SK-N-SH (cell line): Measurements from ENCODE around the gene DRD2. TPM values are rescaled to one million over a fixed set of nuclear protein-coding genes. Genes with fewer than 3 reads are reported as not detected.

Source experiments
- CTCF ChIA-PET: fragments of 300-600, 350-600 bp; formaldehyde crosslinking; extraction: SDS; loops from one replicate; lab custom pipeline; 2021; lab: Yijun Ruan, JAX
- POLR2A ChIA-PET: fragments of 350-600 bp; sonication (Branson Sonifier 250); formaldehyde crosslinking; extraction: SDS; loops from one replicate; lab custom pipeline; 2020; ENCODE audit warnings: antibody characterized with exemption, inconsistent platforms; lab: Yijun Ruan, JAX
- DNase-seq: peaks from one replicate; pipeline ENCODE4 v3.0.0; 2012
- H2AFZ ChIP-seq: fragments of 200-600 bp; sonication (generic); 2 replicates; pipeline ENCODE4 v1.8.1; 2016; ENCODE audit warnings: antibody characterized with exemption, mild to moderate bottlenecking, low read depth
- H3F3A ChIP-seq: fragments of 200-600 bp; sonication (generic); replicated peaks from 2 replicates; pipeline ENCODE3; 2016; ENCODE audit warnings: antibody characterized with exemption, mild to moderate bottlenecking; ENCODE audit not compliant: insufficient read depth
- H3K27ac ChIP-seq, 2 experiments: fragments of 200-500 bp in 1 of 2; fragments of 200-600 bp in 1 of 2; sonication (Bioruptor generic) in 1 of 2; sonication (generic), shearing (Covaris generic) in 1 of 2; 2 replicates each; pipeline versions ENCODE4 v1.5.1 to v1.6.1; 2014 to 2016; ENCODE audit warnings: low read depth in 2 of 2, inconsistent platforms in 1 of 2, low read length in 1 of 2, mild to moderate bottlenecking in 1 of 2, mixed read lengths in 1 of 2
- H3K27me3 ChIP-seq: fragments of 200-600 bp; sonication (generic), shearing (Covaris generic); 2 replicates; pipeline ENCODE4 v1.6.1; 2016; ENCODE audit warnings: mixed run types; ENCODE audit not compliant: insufficient read depth
- H3K36me3 ChIP-seq, 2 experiments: fragments of 200-500 bp in 1 of 2; fragments of 200-600 bp in 1 of 2; sonication (Bioruptor generic) in 1 of 2; sonication (generic) in 1 of 2; replicated peaks in 1 of 2; 2 replicates each; pipeline versions ENCODE3 to v1.5.1; 2014 to 2016; ENCODE audit warnings: low read length in 1 of 2, mild to moderate bottlenecking in 1 of 2; ENCODE audit not compliant: insufficient read depth in 2 of 2, control insufficient read depth in 1 of 2
- H3K4me1 ChIP-seq, 2 experiments: fragments of 200-500 bp in 1 of 2; fragments of 200-600 bp in 1 of 2; sonication (Bioruptor generic) in 1 of 2; sonication (generic), shearing (Covaris generic) in 1 of 2; 2 replicates each; pipeline versions ENCODE4 v1.5.1 to v1.6.1; 2014 to 2016; ENCODE audit warnings: low read depth in 1 of 2, low read length in 1 of 2, mixed run types in 1 of 2; ENCODE audit not compliant: insufficient read depth in 2 of 2, control insufficient read depth in 1 of 2
- H3K4me2 ChIP-seq: fragments of 200-600 bp; sonication (generic), shearing (Covaris generic); 2 replicates; pipeline ENCODE4 v1.6.1; 2017; ENCODE audit warnings: mixed run types
- H3K4me3 ChIP-seq, 2 experiments: fragments of 200-500 bp in 1 of 2; fragments of 200-600 bp in 1 of 2; sonication (Bioruptor generic) in 1 of 2; sonication (generic), shearing (Covaris generic) in 1 of 2; 2 replicates each; pipeline versions ENCODE4 v1.5.1 to v1.8.1; 2014 to 2016; ENCODE audit warnings: low read depth in 2 of 2, inconsistent platforms in 1 of 2, low read length in 1 of 2, mild to moderate bottlenecking in 1 of 2, mixed read lengths in 1 of 2, moderate library complexity in 1 of 2
- H3K79me2 ChIP-seq: fragments of 200-600 bp; sonication (generic); 2 replicates; pipeline ENCODE4 v1.8.1; 2017; ENCODE audit warnings: mild to moderate bottlenecking; ENCODE audit not compliant: insufficient read depth
- H3K9ac ChIP-seq: fragments of 200-600 bp; sonication (generic); 2 replicates; pipeline ENCODE4 v1.6.1; 2017; ENCODE audit warnings: mixed run types
- H3K9me2 ChIP-seq: fragments of 200-600 bp; sonication (generic); 2 replicates; pipeline ENCODE4 v1.6.1; 2017; ENCODE audit warnings: mixed run types
- H3K9me3 ChIP-seq: fragments of 200-600 bp; sonication (generic); 2 replicates; pipeline ENCODE4 v1.6.1; 2017; ENCODE audit warnings: mixed run types, mild to moderate bottlenecking, moderate library complexity
- H4K20me1 ChIP-seq: fragments of 200-600 bp; sonication (generic); 2 replicates; pipeline ENCODE4 v1.6.1; 2017; ENCODE audit warnings: mild to moderate bottlenecking, mixed run types; ENCODE audit not compliant: insufficient read depth
- CHD2 ChIP-seq: fragments of 150-350 bp; IDR thresholded peaks from 2 replicates; pipeline ENCODE4 v1.6.1; 2018; ENCODE audit warnings: low read length; ENCODE audit not compliant: partially characterized antibody
- EP300 ChIP-seq, 2 experiments: IDR thresholded peaks; 2 replicates each; pipeline versions ENCODE4 v1.4.0 to v1.6.1; 2012; ENCODE audit warnings: borderline replicate concordance in 1 of 2, low read depth in 1 of 2, low read length in 1 of 2
- EZH2phosphoT487 ChIP-seq: fragments of 200-600 bp; sonication (generic); IDR thresholded peaks from 2 replicates; pipeline ENCODE4 v1.6.1; 2017; ENCODE audit warnings: low read depth, mixed run types, mild to moderate bottlenecking, antibody characterized with exemption, moderate library complexity, borderline replicate concordance
- FOSL2 ChIP-seq: IDR thresholded peaks from 2 replicates; pipeline ENCODE4 v1.4.0; 2012; ENCODE audit warnings: low read depth, mild to moderate bottlenecking, moderate library complexity, borderline replicate concordance
- FOXJ3 ChIP-seq: sonication (generic); formaldehyde crosslinking; IDR thresholded peaks from 2 replicates; pipeline ENCODE4 v1.5.1; 2020; ENCODE audit warnings: mild to moderate bottlenecking, missing genetic modification reagents
- FOXM1 ChIP-seq: IDR thresholded peaks from 2 replicates; pipeline ENCODE4 v1.4.0; 2012; ENCODE audit warnings: low read depth, mild to moderate bottlenecking
- GATA2 ChIP-seq: sonication (generic); formaldehyde crosslinking; IDR thresholded peaks from 2 replicates; pipeline ENCODE4 v1.5.0; 2020; ENCODE audit warnings: mild to moderate bottlenecking, missing genetic modification reagents
- JUND ChIP-seq: IDR thresholded peaks from 2 replicates; pipeline ENCODE4 v1.4.0; 2012
- MEF2A ChIP-seq: IDR thresholded peaks from 2 replicates; pipeline ENCODE4 v1.4.0; 2012; ENCODE audit warnings: low read depth, borderline replicate concordance
- MXI1 ChIP-seq: IDR thresholded peaks from 2 replicates; pipeline ENCODE4 v1.6.1; 2012; ENCODE audit warnings: mild to moderate bottlenecking, low read depth, low read length, improper control_type of control experiment
- NFIC ChIP-seq: IDR thresholded peaks from 2 replicates; pipeline ENCODE4 v1.4.0; 2012; ENCODE audit warnings: borderline replicate concordance
- NRF1 ChIP-seq: IDR thresholded peaks from 2 replicates; pipeline ENCODE4 v1.6.1; 2012; ENCODE audit warnings: low read depth, mild to moderate bottlenecking, low read length
- POLR2AphosphoS5 ChIP-seq: IDR thresholded peaks from 2 replicates; pipeline ENCODE4 v1.6.1; 2012; ENCODE audit warnings: low read depth, low read length
- RAD21 ChIP-seq: IDR thresholded peaks from 2 replicates; pipeline ENCODE4 v1.6.1; 2012; ENCODE audit warnings: mild to moderate bottlenecking, low read length
- RCOR1 ChIP-seq: fragments of 150-350 bp; IDR thresholded peaks from 2 replicates; pipeline ENCODE4 v1.6.1; 2017; ENCODE audit warnings: antibody characterized with exemption, low read length
- RFX5 ChIP-seq: IDR thresholded peaks from 2 replicates; pipeline ENCODE4 v1.6.1; 2012; ENCODE audit warnings: mild to moderate bottlenecking, improper control_type of control experiment, low read length
- RXRA ChIP-seq: IDR thresholded peaks from 2 replicates; pipeline ENCODE4 v1.4.0; 2012; ENCODE audit warnings: low read depth, mild to moderate bottlenecking, borderline replicate concordance
- SIN3A ChIP-seq: IDR thresholded peaks from 2 replicates; pipeline ENCODE4 v1.6.1; 2012; ENCODE audit warnings: low read depth, mild to moderate bottlenecking, low read length, moderate library complexity, borderline replicate concordance
- SMC3 ChIP-seq: IDR thresholded peaks from 2 replicates; pipeline ENCODE4 v1.6.1; 2012; ENCODE audit warnings: low read depth, low read length, improper control_type of control experiment
- TAF1 ChIP-seq: IDR thresholded peaks from 2 replicates; pipeline ENCODE4 v1.6.1; 2012; ENCODE audit warnings: low read depth, mild to moderate bottlenecking, low read length, moderate library complexity, borderline replicate concordance
- TCF12 ChIP-seq: IDR thresholded peaks from 2 replicates; pipeline ENCODE4 v1.4.0; 2012
- TEAD4 ChIP-seq: IDR thresholded peaks from 2 replicates; pipeline ENCODE4 v1.4.0; 2012; ENCODE audit warnings: mild to moderate bottlenecking, borderline replicate concordance; ENCODE audit not compliant: insufficient read depth
- YY1 ChIP-seq: IDR thresholded peaks from 2 replicates; pipeline ENCODE4 v1.4.0; 2012; ENCODE audit warnings: low read depth, mild to moderate bottlenecking
- WGBS: methylation state at CpG from one replicate; pipeline ENCODE4 v1.1.6; 2017; ENCODE audit warnings: low lambda C conversion rate; 5-methylcytosine and 5-hydroxymethylcytosine counted together
- polyA plus RNA-seq, 3 experiments: library from polyadenylated mRNA; depleted of rRNA; stranded (reverse); fragments of >200 nt; gene quantifications; 2 replicates each; pipeline ENCODE4 v1.2.3, GENCODE V29; 2012
- TF ChIP-seq, protein P1 (sequence below): fragments of 200-600 bp; sonication (generic); IDR thresholded peaks from 2 replicates; pipeline ENCODE4 v1.6.1; 2017; ENCODE audit warnings: antibody characterized with exemption, mild to moderate bottlenecking, moderate library complexity
- TF ChIP-seq, protein P2 (sequence below): IDR thresholded peaks from 2 replicates; pipeline ENCODE4; 2012
- TF ChIP-seq, protein P3 (sequence below): IDR thresholded peaks from 2 replicates; pipeline ENCODE4 v1.6.1; 2012; ENCODE audit warnings: mild to moderate bottlenecking, low read depth, low read length, moderate library complexity
- TF ChIP-seq, protein P4 (sequence below): fragments of 150-350 bp; IDR thresholded peaks from 2 replicates; pipeline ENCODE4 v1.6.1; 2016; ENCODE audit warnings: mild to moderate bottlenecking, low read depth, low read length

Gene DRD2
- polyA plus RNA-seq, 1 of the 3 experiments (the other 2 are of a cell fraction): 0.10 TPM

DNA sequence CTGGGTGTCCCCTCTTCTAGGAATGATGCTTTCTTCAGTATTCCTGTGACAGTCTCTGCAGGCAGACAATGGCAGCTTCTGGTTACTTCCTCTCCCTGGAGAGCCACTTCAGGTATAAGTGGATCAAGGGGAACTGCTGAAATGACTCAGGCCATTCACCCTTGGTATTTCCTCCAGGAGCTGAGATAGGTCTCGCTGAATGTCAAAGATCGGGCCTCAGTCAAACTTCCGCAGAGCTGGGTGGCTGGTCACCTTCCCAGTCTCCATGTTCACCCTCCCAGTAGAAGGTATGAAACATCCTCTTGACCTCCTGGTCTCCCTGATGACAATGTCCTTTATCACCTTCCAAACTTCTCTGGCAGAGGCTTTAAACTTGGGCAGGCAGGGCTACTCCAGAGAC, 89.4 kb downstream of the DRD2 start (continued):
- TF ChIP-seq MEF2A (no peak), RXRA (no peak)

DNA sequence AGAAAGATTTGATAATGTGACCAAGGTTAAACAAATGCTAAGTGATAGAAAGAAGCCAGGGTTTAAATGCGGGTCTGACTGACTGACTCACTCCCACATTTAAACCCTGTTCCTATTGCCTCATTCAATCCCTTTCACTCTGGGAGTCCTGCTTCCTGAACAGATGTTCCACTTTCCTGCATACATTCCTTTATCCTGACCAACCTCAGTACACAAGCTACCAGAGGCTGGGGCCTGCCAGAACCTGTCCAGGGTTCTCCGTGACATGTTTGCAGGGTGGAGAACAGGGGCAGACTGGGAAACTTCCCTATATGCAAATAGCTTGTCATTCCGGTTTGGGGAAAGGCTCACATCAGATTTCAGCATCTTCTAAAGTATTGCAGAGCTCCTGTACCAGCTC, 90.6 kb downstream of the DRD2 start:
- no peaks in the 10 kb centered on the region for H3K4me1 ChIP-seq
- no peak for DNase-seq
- no peak overlapping the region for H3K4me2 ChIP-seq
- no peak overlapping the region for H2AFZ ChIP-seq
- H3K27me3 ChIP-seq: no peaks in the 10 kb centered on the region
- no peaks in the 10 kb centered on the region for H3K79me2 ChIP-seq
- no peak overlapping the region for H3K27ac ChIP-seq
- no peaks in the 10 kb centered on the region for H3K36me3 ChIP-seq
- peaks cover 3% of the 10 kb centered on the region for H3F3A ChIP-seq
- no peaks in the 10 kb centered on the region for H3K9me3 ChIP-seq
- 21% methylated on average over 3 of the region's 3 CpGs for WGBS
- H4K20me1 ChIP-seq: no peaks in the 10 kb centered on the region
- no peaks in the 10 kb centered on the region for H3K9me2 ChIP-seq
- ChIA-PET CTCF (interaction anchor here (0.9 to 1.5 kb wide), 4 partner anchors 13 to 346 kb away, joined by 3 to 4 read pairs (median 3); no protein-coding TSS in a partner anchor), POLR2A (no interaction called here)
- H3K9ac ChIP-seq: no peak overlapping the region
- H3K4me3 ChIP-seq: no peak overlapping the region
- TF ChIP-seq, protein P1, sequence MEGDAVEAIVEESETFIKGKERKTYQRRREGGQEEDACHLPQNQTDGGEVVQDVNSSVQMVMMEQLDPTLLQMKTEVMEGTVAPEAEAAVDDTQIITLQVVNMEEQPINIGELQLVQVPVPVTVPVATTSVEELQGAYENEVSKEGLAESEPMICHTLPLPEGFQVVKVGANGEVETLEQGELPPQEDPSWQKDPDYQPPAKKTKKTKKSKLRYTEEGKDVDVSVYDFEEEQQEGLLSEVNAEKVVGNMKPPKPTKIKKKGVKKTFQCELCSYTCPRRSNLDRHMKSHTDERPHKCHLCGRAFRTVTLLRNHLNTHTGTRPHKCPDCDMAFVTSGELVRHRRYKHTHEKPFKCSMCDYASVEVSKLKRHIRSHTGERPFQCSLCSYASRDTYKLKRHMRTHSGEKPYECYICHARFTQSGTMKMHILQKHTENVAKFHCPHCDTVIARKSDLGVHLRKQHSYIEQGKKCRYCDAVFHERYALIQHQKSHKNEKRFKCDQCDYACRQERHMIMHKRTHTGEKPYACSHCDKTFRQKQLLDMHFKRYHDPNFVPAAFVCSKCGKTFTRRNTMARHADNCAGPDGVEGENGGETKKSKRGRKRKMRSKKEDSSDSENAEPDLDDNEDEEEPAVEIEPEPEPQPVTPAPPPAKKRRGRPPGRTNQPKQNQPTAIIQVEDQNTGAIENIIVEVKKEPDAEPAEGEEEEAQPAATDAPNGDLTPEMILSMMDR: no peak
- TF ChIP-seq TEAD4: no peak
- TF ChIP-seq EZH2phosphoT487: no peak
- TF ChIP-seq GATA2 (CRISPR knock-in tag): no peak
- TF ChIP-seq NFIC: no peak
- peak; percentile 34; the same call in 1 of the 2 replicates for TF ChIP-seq FOSL2
- no peak for TF ChIP-seq RFX5
- no peak for TF ChIP-seq SIN3A
- no peak for TF ChIP-seq YY1
- no peak for TF ChIP-seq CHD2
- TF ChIP-seq, protein P2, sequence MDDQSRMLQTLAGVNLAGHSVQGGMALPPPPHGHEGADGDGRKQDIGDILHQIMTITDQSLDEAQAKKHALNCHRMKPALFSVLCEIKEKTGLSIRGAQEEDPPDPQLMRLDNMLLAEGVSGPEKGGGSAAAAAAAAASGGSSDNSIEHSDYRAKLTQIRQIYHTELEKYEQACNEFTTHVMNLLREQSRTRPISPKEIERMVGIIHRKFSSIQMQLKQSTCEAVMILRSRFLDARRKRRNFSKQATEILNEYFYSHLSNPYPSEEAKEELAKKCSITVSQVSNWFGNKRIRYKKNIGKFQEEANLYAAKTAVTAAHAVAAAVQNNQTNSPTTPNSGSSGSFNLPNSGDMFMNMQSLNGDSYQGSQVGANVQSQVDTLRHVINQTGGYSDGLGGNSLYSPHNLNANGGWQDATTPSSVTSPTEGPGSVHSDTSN: peak; percentile 30
- no peak for TF ChIP-seq FOXJ3 (CRISPR knock-in tag)
- TF ChIP-seq MXI1: no peak
- no peak for TF ChIP-seq POLR2AphosphoS5
- TF ChIP-seq TAF1: no peak
- TF ChIP-seq, protein P3, sequence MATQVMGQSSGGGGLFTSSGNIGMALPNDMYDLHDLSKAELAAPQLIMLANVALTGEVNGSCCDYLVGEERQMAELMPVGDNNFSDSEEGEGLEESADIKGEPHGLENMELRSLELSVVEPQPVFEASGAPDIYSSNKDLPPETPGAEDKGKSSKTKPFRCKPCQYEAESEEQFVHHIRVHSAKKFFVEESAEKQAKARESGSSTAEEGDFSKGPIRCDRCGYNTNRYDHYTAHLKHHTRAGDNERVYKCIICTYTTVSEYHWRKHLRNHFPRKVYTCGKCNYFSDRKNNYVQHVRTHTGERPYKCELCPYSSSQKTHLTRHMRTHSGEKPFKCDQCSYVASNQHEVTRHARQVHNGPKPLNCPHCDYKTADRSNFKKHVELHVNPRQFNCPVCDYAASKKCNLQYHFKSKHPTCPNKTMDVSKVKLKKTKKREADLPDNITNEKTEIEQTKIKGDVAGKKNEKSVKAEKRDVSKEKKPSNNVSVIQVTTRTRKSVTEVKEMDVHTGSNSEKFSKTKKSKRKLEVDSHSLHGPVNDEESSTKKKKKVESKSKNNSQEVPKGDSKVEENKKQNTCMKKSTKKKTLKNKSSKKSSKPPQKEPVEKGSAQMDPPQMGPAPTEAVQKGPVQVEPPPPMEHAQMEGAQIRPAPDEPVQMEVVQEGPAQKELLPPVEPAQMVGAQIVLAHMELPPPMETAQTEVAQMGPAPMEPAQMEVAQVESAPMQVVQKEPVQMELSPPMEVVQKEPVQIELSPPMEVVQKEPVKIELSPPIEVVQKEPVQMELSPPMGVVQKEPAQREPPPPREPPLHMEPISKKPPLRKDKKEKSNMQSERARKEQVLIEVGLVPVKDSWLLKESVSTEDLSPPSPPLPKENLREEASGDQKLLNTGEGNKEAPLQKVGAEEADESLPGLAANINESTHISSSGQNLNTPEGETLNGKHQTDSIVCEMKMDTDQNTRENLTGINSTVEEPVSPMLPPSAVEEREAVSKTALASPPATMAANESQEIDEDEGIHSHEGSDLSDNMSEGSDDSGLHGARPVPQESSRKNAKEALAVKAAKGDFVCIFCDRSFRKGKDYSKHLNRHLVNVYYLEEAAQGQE: no peak
- TF ChIP-seq MEF2A: no peak
- peak; percentile 82 for TF ChIP-seq TCF12
- TF ChIP-seq EP300 (IDR thresholded peaks at IDR 0.05; ENCODE audit: borderline replicate concordance in 1 of 2, low read depth in 1 of 2, low read length in 1 of 2): peak in 1 of 2 experiments; percentile 45; a peak in 1 of 4 replicates
- TF ChIP-seq RCOR1: no peak
- TF ChIP-seq RXRA: no peak
- TF ChIP-seq SMC3: no peak
- TF ChIP-seq, protein P4, sequence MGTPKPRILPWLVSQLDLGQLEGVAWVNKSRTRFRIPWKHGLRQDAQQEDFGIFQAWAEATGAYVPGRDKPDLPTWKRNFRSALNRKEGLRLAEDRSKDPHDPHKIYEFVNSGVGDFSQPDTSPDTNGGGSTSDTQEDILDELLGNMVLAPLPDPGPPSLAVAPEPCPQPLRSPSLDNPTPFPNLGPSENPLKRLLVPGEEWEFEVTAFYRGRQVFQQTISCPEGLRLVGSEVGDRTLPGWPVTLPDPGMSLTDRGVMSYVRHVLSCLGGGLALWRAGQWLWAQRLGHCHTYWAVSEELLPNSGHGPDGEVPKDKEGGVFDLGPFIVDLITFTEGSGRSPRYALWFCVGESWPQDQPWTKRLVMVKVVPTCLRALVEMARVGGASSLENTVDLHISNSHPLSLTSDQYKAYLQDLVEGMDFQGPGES: no peak
- no peak for TF ChIP-seq FOXM1
- peak; percentile 33; the same call in 1 of the 2 replicates for TF ChIP-seq JUND
- no peak for TF ChIP-seq RAD21
- no peak for TF ChIP-seq NRF1
